GM19328 (cell line): ENCODE results near the gene ZBTB16.
"Not testable (repeated sequence)": the region's sequence is repeated elsewhere in the genome, so short reads cannot be mapped to it uniquely, and the experiment has no call there.

Experiments used
- ATAC-seq: cut with Tn5 transposase; IDR thresholded peaks from one replicate; pipeline ENCODE4 v1.9.1; 2021; ENCODE audit warnings: mild to moderate bottlenecking, moderate library complexity; ENCODE audit not compliant: unreplicated experiment

The ZBTB16 gene

DNA sequence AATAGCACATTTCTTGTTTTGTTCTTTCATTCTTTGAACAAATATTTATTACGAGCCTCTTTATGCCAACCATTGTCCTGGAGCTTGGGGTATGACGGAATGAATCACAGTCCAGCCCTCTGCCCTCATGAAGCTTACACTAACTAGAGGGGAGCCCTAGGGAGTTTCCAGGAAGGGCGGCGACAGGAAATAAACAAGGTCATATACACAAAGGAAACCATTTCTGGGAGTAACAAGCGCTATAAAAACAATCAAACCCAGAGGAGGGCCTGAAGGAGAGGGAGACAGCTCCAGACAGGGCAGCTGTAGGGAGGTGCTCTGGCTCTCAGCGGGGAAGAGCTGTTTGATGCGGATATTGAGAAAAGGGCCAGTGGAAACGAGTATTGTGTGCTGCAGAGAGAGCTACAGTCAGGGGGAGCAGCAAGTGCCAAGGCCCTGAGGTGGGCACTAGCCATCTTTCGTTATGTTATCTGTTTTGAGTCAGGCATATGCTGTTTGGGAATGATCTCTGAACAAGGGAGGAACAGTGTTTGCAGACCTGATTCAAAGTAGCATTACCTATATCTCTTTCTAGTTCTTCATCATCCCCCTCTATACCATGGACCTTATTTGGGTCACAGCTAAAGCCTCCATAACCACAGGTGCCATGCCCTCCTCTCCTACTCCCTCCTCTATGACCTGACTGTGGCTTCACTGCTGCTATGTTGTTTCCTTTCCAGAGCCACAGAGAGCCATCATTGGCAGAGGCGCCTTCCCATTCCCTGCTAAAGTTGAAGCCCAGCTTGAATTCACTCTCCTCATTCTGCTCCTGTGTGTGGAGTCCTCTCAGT lies 15.3 kb upstream of the ZBTB16 start:
- no peak for ATAC-seq

DNA sequence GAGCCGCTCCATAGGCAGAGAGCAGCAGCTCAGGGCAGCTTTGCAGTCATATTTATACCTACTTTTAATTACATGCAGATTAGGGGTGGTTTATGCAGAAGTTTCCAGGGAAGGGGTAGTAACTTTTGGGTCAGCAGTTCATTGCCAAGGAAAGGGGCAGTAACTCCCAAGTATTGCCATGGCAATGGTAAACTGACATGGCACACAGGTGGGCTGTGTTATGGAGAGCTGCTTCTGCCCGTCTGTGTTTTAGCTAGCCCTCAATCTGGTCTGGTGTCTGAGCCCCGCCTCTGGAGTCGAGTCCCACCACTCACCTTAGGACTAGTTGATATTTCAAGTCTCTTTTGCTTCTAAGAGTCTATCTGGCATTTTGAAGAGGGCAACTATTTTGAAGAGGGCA lies 12.2 kb upstream of the ZBTB16 start:
- no peak for ATAC-seq

DNA sequence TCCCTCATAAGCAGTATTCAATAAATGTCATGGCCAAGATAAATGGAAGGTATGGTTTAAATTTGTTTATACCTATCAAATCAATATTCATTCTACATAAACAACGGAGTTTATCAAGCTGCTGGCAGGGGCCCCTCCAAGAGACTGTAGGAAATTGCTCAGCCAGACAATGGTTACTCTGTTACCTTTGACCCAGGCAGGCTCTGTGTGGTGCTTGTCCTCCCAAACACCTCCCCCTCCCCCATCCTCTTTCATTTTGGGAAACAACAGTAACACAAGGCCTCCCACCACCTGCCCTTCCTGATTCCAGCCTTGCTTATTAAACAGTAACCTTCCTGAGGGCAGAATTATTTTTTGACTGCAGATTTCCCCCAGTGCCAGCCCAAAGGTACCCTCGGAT lies 10.5 kb upstream of the ZBTB16 start:
- ATAC-seq: no peak

DNA sequence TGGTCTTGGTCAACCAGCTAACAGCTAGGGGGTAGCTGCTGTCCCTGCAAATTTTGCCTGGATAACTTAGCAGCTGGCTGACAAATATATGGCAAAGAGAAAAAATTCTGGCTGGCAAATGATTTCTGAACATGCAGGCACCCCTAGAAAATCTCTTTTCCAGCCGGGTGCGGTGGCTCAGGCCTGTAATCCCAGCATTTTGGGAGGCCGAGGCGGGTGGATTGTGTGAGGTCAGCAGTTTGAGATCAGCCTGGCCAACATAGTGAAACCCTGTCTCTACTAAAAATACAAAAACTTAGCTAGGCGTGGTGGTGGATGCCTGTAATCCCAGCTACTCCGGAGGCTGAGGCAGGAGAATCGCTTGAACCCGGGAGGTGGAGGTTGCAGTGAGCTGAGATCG lies 9.7 kb upstream of the ZBTB16 start:
- ATAC-seq: not testable (repeated sequence)

- ATAC-seq: no peak
These were observed 9.1 kb upstream of the ZBTB16 start for GRCh38 chr11:114050258-114050927.

- ATAC-seq: no peak
These were observed 8.0 kb upstream of the ZBTB16 start for GRCh38 chr11:114051558-114051957.

DNA sequence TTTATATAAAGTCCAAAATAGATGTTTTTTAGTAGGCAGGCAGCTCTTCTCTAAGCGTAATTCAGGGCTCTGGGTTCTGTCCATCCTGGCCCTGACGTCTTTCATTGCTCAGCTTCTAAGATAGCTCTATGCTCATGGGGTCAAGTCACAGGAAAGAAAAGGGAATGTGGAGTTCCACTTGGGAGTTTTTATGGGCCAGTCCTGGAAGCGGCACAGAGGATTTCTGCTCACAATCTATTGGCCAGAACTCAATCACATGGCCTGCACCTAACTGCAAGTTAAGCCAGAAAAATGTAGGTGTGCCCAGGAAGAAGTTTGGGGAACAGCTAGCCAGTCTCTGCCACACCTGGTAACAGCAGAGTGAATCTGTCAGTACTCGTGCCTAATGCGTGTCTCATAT lies 7.4 kb upstream of the ZBTB16 start:
- ATAC-seq: no peak

DNA sequence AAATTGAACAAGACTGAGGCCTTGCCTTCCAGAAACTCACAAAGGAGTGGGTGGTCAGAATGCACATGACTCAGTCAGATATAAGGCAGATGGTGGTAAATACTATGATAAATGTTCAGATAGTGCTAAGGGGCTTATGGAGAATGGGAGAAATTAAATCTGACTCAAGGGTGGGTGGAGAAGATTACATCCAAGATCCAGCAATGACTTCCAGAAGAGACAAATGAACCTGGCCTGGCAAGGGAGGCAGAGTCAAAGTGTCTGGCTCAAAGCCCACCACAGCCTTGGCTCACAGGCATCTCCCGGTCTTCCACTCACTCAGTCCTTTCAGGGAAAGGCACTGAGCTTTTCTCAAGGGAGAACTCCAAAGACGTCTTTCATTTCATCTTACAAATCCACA lies 6.1 kb upstream of the ZBTB16 start:
- ATAC-seq: no peak

GRCh38 chr11:114054806-114055205 lies 4.7 kb upstream of the ZBTB16 start:
- ATAC-seq: no peak

DNA sequence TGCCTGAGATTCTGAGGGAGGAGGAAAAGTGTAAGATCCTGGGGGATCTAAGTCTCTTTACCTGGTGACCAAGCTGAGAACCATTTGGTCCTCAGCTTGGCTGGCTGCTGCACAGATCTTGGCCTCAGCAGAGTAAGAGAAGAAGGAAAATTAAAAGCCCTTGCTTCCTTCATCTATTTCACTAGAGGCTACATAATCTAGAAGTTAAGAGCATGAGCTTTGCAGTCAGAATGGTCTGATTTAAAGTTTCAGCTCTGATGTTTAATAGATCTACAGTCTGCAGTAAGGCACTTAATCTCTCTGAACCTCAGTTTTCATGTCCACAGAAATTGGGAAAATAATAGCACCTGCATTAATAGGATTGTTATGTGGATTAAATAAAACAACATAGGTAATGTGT lies 3.1 kb upstream of the ZBTB16 start:
- no peak for ATAC-seq

DNA sequence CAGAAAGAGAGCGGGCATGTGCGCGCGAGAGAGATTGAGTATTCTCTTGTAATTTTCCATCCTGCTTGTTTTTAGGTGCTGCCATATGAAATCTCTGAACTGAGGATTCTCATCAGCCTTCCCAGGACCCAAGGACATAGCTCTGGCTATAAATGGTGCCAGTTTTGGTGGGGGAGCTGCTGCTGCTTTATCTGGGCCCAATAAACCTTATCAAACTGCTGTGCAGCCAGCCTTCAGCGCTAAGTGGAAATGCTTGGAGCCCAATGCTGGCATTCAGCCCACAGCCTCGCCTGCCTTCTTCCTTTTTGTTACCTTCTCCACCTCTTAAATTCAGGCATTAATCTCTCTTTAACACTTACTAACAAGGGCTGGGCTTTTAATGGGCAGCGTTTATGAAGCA lies 2.4 kb upstream of the ZBTB16 start:
- ATAC-seq: no peak

DNA sequence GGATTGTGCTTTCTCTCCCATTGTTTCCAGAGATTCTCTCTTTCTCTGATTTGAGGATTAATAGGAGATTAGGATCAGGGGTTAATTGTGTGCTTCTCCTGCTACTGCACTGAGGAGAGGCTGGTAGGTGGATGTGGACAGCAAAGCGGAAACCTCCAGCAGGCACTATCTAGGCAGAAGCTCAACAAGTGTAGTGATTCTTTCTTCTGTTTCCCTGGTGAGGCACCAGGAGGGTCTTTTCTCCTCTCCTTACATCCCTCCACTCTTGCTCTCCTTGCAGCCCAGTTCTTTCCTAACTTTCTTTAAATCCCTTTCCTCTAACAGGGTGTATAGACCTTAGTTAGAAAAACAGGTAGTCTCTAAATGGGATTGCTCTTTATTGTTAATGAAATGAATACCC lies 1.9 kb upstream of the ZBTB16 start:
- ATAC-seq: no peak

- no peak for ATAC-seq
These were observed 1.3 kb upstream of the ZBTB16 start for GRCh38 chr11:114058026-114058706.

GRCh38 chr11:114058871-114059277 lies 637 bp upstream of the ZBTB16 start:
- no peak for ATAC-seq

GRCh38 chr11:114059984-114060391 lies 477 bp downstream of the ZBTB16 start:
- no peak for ATAC-seq

GRCh38 chr11:114060392-114061047 lies 1.0 kb downstream of the ZBTB16 start:
- no peak for ATAC-seq

DNA sequence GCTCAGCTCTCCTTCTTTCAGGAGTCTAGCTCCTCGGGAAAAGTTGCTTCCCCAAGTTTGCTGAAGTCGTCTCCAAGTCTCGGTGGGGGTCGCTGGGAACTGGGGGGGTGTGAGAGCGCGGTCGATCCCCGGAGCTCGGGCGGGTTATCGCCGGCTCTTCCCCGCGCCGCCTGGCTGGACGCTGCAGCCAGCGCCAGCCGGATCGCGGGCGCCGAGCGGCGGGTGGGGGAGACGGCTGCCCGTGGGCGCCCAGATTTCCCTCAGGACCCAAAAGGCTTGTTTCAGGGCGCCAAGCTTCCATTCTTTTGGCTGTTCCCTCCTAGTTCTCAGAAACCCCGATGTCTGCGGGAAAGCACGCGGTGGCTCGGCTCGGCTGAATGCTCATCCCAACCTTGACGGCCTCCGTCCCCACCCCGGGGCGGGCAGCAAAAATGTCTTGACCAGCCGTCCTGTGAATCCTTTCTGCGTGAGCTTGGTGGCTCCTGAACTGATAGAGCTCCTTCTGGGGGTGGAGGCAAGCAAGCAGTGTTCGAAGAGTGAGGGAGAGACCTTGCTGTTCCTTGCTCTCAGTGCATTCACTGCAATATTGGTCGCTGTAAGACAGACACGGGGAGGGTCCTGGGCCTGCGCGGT lies 1.7 kb downstream of the ZBTB16 start:
- ATAC-seq: no peak

DNA sequence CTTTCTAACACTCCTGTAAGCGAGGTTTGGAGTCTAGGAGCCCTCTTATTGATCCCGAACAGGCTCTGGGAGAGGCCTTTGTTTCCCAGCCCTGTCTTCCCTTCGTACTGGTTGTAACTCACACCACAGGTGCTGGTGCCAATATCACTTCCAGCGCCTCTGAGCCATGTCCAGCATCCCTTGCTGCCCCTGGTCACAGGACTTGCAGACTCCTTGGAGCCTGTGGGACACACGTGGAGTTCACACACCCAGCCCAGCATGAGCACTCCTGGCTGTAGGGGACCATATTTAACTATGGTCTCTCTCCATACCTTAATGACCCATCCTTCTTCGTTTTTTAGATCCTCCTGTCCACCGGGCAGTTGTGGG lies 2.2 kb downstream of the ZBTB16 start:
- no peak for ATAC-seq

DNA sequence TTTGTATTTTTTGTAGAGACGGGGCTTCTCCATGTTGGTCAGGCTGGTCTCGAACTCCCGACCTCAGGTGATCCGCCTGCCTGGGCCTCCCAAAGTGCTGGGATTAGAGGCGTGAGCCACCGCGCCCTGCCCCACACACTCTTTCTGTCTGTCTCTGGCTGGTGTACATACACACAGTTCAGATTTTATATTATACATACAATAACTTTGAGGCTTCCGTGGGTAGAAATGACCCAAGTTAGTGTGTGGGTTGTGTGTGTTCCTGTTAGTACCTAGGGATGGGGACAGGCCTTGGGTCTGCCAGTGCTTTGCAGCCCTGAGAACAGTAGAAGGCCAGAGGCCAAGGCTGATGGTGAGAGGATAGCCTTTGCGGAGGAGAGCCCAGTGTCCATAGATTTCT lies 2.8 kb downstream of the ZBTB16 start:
- no peak for ATAC-seq

- no peak for ATAC-seq
These were observed 3.8 kb downstream of the ZBTB16 start for GRCh38 chr11:114063149-114063828.

- ATAC-seq: no peak
These were observed 4.3 kb downstream of the ZBTB16 start for GRCh38 chr11:114063829-114064201.
